Smooth muscle cell (in vitro differentiated cells): ENCODE results near the gene ARIH2. TPM values are rescaled to one million over a fixed set of nuclear protein-coding genes. Genes with fewer than 3 reads are reported as not detected.

Experiments used
- DNase-seq: peaks from one replicate; lab custom pipeline; 2025; ENCODE audit not compliant: unreplicated experiment; lab: John Stamatoyannopoulos, UW
- H2AFZ ChIP-seq: fragments of 200-600 bp; sonication (generic); 2 replicates; pipeline ENCODE4 v1.6.0; 2016; ENCODE audit warnings: antibody characterized with exemption, low read depth, mild to moderate bottlenecking
- H3F3A ChIP-seq: fragments of 200-600 bp; sonication (generic); 2 replicates; pipeline ENCODE4 v1.6.0; 2017; ENCODE audit warnings: antibody characterized with exemption, low read depth
- H3K27ac ChIP-seq: fragments of 200-600 bp; sonication (generic); 2 replicates; pipeline ENCODE4 v1.5.1; 2016; ENCODE audit warnings: low read depth, mild to moderate bottlenecking
- H3K27me3 ChIP-seq: fragments of 200-600 bp; sonication (generic); 2 replicates; pipeline ENCODE4 v1.6.1; 2016; ENCODE audit warnings: low read depth, mild to moderate bottlenecking
- H3K36me3 ChIP-seq: fragments of 200-600 bp; sonication (generic); 2 replicates; pipeline ENCODE4 v1.5.1; 2016; ENCODE audit warnings: low read depth
- H3K4me1 ChIP-seq: fragments of 200-600 bp; sonication (generic); 2 replicates; pipeline ENCODE4 v1.5.1; 2016; ENCODE audit warnings: low read depth
- H3K4me2 ChIP-seq: fragments of 200-600 bp; sonication (generic); 2 replicates; pipeline ENCODE4 v1.6.0; 2016; ENCODE audit warnings: mild to moderate bottlenecking
- H3K4me3 ChIP-seq: fragments of 200-600 bp; sonication (generic); 2 replicates; pipeline ENCODE4 v1.5.1; 2016; ENCODE audit warnings: mild to moderate bottlenecking
- H3K79me2 ChIP-seq: fragments of 200-600 bp; sonication (generic); 2 replicates; pipeline ENCODE4 v1.6.0; 2016; ENCODE audit warnings: low read depth, mild to moderate bottlenecking
- H3K9ac ChIP-seq: fragments of 200-600 bp; sonication (generic); 2 replicates; pipeline ENCODE4 v1.6.0; 2016; ENCODE audit warnings: low read depth
- H3K9me3 ChIP-seq: fragments of 200-600 bp; sonication (generic); replicated peaks from 2 replicates; pipeline ENCODE4 v1.5.1; 2016; ENCODE audit warnings: low read depth
- H4K20me1 ChIP-seq: fragments of 200-600 bp; sonication (generic); 2 replicates; pipeline ENCODE4 v1.6.0; 2016; ENCODE audit warnings: low read depth
- CTCF ChIP-seq: fragments of 200-600 bp; sonication (generic); IDR thresholded peaks from 2 replicates; pipeline ENCODE4 v1.5.1; 2017; ENCODE audit warnings: borderline replicate concordance, mild to moderate bottlenecking, antibody characterized with exemption; ENCODE audit not compliant: insufficient read depth, poor library complexity, severe bottlenecking
- WGBS: methylation state at CpG from one replicate; pipeline ENCODE4 v1.1.7; 2016; ENCODE audit warnings: low lambda C conversion rate; 5-methylcytosine and 5-hydroxymethylcytosine counted together
- polyA plus RNA-seq: library from polyadenylated mRNA; unstranded; fragments of >200 nt; fragmentation: Nextera tagmentation; extraction: Ambion mirVana; gene quantifications from 2 replicates; pipeline ENCODE4 v1.2.1, GENCODE V29; 2016
- total RNA-seq: library from RNA; depleted of rRNA; stranded (reverse); fragments of >200 nt; gene quantifications from 2 replicates; pipeline ENCODE4 v1.2.3, GENCODE V29; 2014

Gene ARIH2
- total and polyA plus RNA-seq, 2 experiments from 2014 or later: 39.7 to 43.6 TPM

GRCh38 chr3:49025793-49026520 is 107.3 kb downstream of the ARIH2 start:
- Histone ChIP-seq H4K20me1 (peaks cover 6% of the 10 kb centered on the region), H3K36me3 (no peaks in the 10 kb centered on the region), H3K9ac (no peak overlapping the region)

GRCh38 chr3:49026536-49026935 is 107.9 kb downstream of the ARIH2 start:
- peak overlapping the region; percentile 91 for H3K27ac ChIP-seq
- no peaks in the 10 kb centered on the region for H3K36me3 ChIP-seq
- H3F3A ChIP-seq: peaks cover 38% of the 10 kb centered on the region
- no peak overlapping the region for H3K4me2 ChIP-seq
- H4K20me1 ChIP-seq: peaks cover 6% of the 10 kb centered on the region
- no peak overlapping the region for H3K4me3 ChIP-seq
- no peak overlapping the region for H2AFZ ChIP-seq
- TF ChIP-seq CTCF: no peak
- no peaks in the 10 kb centered on the region for H3K27me3 ChIP-seq
- H3K9me3 ChIP-seq: no peaks in the 10 kb centered on the region
- peaks cover 19% of the 10 kb centered on the region for H3K4me1 ChIP-seq
- H3K9ac ChIP-seq: no peak overlapping the region
- 98% methylated on average over 3 of the region's 3 CpGs for WGBS
- peaks cover 39% of the 10 kb centered on the region for H3K79me2 ChIP-seq
- no peak for DNase-seq

More at GRCh38 chr3:49025793-49026520, 107.3 kb downstream of the ARIH2 start:
- H3K79me2 ChIP-seq: peaks cover 40% of the 10 kb centered on the region
- 95% methylated on average over 8 of the region's 8 CpGs for WGBS
- no peak overlapping the region for H3K4me2 ChIP-seq
- TF ChIP-seq CTCF: no peak
- H3K27ac ChIP-seq: no peak overlapping the region
- no peaks in the 10 kb centered on the region for H3K9me3 ChIP-seq
- no peak overlapping the region for H3K4me3 ChIP-seq
- no peak overlapping the region for H2AFZ ChIP-seq
- peaks cover 19% of the 10 kb centered on the region for H3K4me1 ChIP-seq
- H3F3A ChIP-seq: peaks cover 33% of the 10 kb centered on the region
- no peaks in the 10 kb centered on the region for H3K27me3 ChIP-seq
- no peak for DNase-seq

- Histone ChIP-seq H3K4me2 (peak overlapping the region; percentile 95), H3K79me2 (peaks cover 35% of the 10 kb centered on the region), H3K27ac (peak overlapping the region; percentile 91), H3K36me3 (no peaks in the 10 kb centered on the region), H4K20me1 (peaks cover 6% of the 10 kb centered on the region), H3K9me3 (no peaks in the 10 kb centered on the region), H3F3A (peaks cover 34% of the 10 kb centered on the region), H3K4me3 (no peak overlapping the region), H3K9ac (no peak overlapping the region), H2AFZ (no peak overlapping the region), H3K27me3 (no peaks in the 10 kb centered on the region), H3K4me1 (peaks cover 18% of the 10 kb centered on the region)
- no peak for DNase-seq
- no peak for TF ChIP-seq CTCF
- 98% methylated on average over 9 of the region's 9 CpGs for WGBS
These were observed 109.0 kb downstream of the ARIH2 start for GRCh38 chr3:49027634-49028033.

- no peaks in the 10 kb centered on the region for H3K9me3 ChIP-seq
- peak overlapping the region; percentile 94 for H3K9ac ChIP-seq
- 94% methylated on average over 4 of the region's 4 CpGs for WGBS
- H3F3A ChIP-seq: peaks cover 32% of the 10 kb centered on the region
- peaks cover 11% of the 10 kb centered on the region for H3K4me1 ChIP-seq
- no peak for TF ChIP-seq CTCF
- H3K36me3 ChIP-seq: no peaks in the 10 kb centered on the region
- no peak for DNase-seq
- H2AFZ ChIP-seq: no peak overlapping the region
- no peaks in the 10 kb centered on the region for H3K27me3 ChIP-seq
- no peaks in the 10 kb centered on the region for H4K20me1 ChIP-seq
- peaks cover 28% of the 10 kb centered on the region for H3K79me2 ChIP-seq
- H3K27ac ChIP-seq: peak overlapping the region; percentile 91
- peak overlapping the region; percentile 95 for H3K4me2 ChIP-seq
- peak overlapping the region; percentile 79 for H3K4me3 ChIP-seq
These were observed 109.6 kb downstream of the ARIH2 start for GRCh38 chr3:49028298-49028672.
